Measurements from ENCODE around the gene TLE6.

GRCh38 chr19:3027292-3027691, 49.9 kb downstream of the TLE6 start:
- no peak for TF ChIP-seq CTCF (IDR thresholded peaks at IDR 0.05)
- no peak for TF ChIP-seq POLR2A (IDR thresholded peaks at IDR 0.05)
- no peak for TF ChIP-seq EP300 (IDR thresholded peaks at IDR 0.05)

Data from ovary (tissue), 3 donors.